ENCODE results near the gene OSBPL8. TPM values are rescaled to one million over a fixed set of nuclear protein-coding genes. Genes with fewer than 3 reads are reported as not detected.

The OSBPL8 gene
- total RNA-seq, 1 experiment from 2014 or later: 43.7 TPM

Other genes starting within 250 kb of the OSBPL8 start
- gene BBS10, start 211.4 kb downstream of the OSBPL8 start, total RNA-seq (2014; rRNA removed; shearing (Covaris generic); ENCODE audit: low replicate concordance): 7.6 and 17.5 TPM in 2 replicates
- gene ZDHHC17, start 204.3 kb upstream of the OSBPL8 start, total RNA-seq (2014; rRNA removed; shearing (Covaris generic); ENCODE audit: low replicate concordance): 13.0 and 28.6 TPM in 2 replicates

All from MG63 (cell line).